KBM-7 (cell line): ENCODE data around the gene GIT1.

Source experiments
- DNase-seq: peaks from one replicate; pipeline ENCODE4 v3.0.0-alpha.2; 2015
- in situ Hi-C: fragments of 300-500 bp; cut with MboI; formaldehyde crosslinking; loops from 2 replicates; pipeline ENCODE4 v1.14.3; 2020; ENCODE audit warnings: low sequenced_read_pairs, low pct_unique_long_range_greater_than_20kb, mixed read lengths

The GIT1 gene

DNA sequence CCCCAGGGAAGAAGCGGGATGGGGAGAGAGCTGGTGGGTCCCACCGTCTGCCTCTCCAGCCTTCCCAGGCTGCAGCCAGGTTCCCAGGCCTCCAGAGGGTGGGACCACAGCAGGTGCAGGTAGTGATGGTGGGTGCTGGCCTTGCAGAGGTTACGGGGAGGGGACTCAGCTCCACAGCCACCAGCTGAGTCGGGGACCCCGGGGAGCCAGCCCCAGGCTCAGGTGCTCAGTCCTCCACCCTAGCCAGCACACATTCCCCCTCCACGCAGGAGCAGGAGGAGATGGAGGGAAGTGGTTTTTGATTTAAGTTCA, 15.9 kb downstream of the GIT1 start:
- no peak for DNase-seq
- in situ Hi-C loops = loop anchor here (25.0 kb wide), 1 partner anchor 436 kb away; no protein-coding TSS in a partner anchor

DNA sequence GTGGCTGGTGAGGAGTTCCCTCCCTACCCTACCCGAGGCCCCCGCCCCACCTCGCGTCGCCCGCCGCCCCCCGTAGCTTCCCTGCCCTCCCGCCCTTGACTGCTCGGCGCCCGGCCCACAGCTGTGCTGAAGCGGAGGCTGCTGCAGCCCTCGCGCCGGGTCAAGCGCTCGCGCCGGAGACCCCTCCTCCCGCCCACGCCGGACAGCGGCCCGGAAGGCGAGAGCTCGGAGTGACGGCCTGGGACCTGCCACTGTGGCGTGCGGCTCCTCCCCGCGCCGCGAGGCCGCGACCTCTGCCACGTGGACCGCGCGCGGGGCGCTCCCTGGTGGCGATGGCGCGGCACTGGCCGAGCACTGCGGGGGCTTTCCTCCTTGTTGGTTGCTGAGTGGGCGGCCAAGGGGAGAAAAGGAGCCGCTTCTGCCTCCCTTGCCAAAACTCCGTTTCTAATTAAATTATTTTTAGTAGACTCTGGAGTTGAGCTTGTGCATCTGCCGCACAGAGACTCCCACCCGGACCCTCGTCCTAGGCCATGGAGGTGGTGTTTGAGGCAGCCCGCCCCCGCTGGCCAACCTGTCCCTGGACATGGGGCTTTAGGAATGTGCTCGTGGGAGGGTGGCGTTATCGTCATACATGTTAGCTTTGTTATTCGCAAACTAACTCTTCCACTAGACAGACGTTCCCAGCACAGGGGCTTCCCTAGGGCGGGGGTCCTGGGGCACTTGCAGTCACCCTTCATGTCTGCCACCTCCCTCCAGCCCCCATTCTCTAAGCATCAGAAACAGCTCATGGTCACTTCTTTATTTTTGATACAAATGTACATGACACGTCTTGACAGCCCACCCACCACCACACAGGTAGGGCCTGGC, 16.5 kb downstream of the GIT1 start:
- no peak for DNase-seq
- in situ Hi-C loops = loop anchor here (25.0 kb wide), 1 partner anchor 436 kb away; no protein-coding TSS in a partner anchor

DNA sequence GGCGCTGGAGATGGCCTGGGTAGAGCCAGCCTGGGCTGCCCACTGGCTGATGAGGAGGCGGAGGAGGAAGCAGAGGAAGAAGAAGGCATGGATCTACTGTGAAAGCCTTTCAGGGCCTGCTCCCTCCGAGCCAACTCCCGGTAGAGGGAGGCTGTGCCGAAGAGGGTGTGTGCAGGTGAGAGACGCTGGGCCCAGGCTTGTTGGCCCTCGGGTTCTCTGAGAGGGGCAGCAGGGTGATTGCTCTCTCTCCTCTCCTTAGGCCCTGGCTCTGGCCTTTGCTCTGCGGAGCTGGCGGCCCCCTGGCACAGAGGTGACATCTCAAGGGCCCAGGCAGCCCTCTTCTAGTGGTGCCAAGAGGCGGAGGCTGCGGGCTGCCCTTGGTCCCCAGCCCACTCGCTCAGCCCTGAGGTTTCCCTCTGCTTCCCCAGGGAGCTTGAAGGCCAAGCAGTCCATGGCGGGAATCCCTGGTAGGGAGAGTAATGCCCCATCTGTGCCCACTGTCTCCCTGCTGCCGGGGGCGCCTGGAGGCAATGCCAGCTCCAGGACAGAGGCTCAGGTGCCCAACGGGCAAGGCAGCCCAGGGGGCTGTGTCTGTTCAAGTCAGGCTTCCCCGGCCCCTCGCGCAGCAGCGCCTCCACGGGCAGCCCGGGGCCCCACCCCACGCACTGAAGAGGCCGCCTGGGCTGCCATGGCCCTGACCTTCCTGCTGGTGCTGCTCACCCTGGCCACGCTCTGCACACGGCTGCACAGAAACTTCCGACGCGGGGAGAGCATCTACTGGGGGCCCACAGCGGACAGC, 17.4 kb downstream of the GIT1 start:
- no peak for DNase-seq
- in situ Hi-C loops = loop anchor here (25.0 kb wide), 1 partner anchor 435 kb away; no protein-coding TSS in a partner anchor

DNA sequence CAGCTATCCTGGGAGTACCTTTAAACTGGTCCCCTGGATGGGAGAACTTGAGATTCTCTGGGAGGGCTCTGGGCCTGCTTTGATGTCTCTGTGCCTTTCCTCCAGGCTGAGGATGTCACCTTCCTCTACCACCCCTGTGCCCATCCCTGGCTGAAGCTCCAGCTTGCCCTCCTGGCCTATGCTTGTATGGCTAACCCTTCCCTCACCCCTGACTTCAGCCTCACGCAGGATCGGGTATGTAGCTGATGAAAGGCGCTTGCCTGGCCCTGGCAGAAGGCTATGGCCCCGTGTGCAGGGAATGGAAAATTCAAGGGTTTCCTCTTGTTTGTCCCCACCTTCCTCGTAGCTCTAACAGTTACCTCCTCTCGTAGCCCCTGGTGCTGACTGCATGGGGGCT, 18.0 kb downstream of the GIT1 start:
- in situ Hi-C loops = loop anchor here (25.0 kb wide), 1 partner anchor 434 kb away; no protein-coding TSS in a partner anchor
- DNase-seq = no peak

DNA sequence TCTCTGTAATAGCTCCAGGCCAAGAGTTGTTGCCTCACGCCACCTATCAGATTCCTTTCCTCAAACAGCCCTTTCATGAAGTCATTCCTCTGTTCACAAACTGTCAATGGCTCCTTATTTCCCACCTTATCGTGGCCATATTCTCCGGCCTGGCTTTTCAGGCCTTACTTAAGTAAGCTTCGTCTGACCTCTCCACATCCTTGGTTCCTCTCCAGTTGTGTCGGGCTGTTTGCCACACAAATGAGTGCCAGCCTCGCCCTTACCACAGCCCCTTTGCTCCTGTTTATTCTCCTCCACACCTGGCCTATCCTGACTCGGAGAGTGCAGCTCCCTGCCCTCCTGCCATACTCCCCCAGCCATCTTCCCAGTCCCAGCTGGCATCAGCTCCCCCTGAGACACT, 18.9 kb downstream of the GIT1 start:
- DNase-seq = no peak
- in situ Hi-C loops = loop anchor here (25.0 kb wide), 1 partner anchor 433 kb away; no protein-coding TSS in a partner anchor

DNA sequence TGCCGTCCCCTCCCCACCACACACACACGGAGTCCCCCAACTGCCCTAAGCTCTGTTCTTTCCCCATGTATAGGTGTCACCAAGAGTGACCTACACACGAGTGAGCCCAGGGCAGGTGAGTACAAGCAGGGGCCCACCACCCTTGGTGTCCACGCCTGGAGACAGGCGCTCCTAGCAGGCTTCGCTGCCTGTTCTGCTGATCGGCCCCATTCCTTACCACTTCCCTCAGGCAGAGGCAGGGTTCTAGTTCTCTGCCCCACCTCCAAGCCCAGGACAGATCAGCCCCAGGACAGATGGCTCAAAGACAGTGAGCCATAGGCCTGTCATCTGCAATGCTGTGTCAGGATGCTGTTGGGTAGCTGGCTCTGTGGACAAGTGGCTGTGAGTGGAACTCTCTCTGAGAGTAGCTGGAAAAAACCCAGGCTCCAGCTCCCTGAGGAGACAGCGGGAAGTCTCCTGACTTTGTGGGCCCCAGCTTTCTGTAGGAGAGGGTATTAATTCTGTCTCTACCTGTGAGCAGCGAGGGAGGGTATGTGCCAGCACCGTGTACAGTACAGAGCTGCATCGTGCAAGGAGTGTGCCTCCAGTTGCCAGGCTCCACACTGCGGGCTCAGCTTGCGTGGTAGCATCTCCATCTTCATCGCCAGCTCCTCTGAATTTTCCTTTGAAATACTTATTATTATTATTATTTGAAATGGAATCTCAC, 20.1 kb downstream of the GIT1 start:
- in situ Hi-C loops = loop anchor here (25.0 kb wide), 1 partner anchor 432 kb away; no protein-coding TSS in a partner anchor
- no peak for DNase-seq

DNA sequence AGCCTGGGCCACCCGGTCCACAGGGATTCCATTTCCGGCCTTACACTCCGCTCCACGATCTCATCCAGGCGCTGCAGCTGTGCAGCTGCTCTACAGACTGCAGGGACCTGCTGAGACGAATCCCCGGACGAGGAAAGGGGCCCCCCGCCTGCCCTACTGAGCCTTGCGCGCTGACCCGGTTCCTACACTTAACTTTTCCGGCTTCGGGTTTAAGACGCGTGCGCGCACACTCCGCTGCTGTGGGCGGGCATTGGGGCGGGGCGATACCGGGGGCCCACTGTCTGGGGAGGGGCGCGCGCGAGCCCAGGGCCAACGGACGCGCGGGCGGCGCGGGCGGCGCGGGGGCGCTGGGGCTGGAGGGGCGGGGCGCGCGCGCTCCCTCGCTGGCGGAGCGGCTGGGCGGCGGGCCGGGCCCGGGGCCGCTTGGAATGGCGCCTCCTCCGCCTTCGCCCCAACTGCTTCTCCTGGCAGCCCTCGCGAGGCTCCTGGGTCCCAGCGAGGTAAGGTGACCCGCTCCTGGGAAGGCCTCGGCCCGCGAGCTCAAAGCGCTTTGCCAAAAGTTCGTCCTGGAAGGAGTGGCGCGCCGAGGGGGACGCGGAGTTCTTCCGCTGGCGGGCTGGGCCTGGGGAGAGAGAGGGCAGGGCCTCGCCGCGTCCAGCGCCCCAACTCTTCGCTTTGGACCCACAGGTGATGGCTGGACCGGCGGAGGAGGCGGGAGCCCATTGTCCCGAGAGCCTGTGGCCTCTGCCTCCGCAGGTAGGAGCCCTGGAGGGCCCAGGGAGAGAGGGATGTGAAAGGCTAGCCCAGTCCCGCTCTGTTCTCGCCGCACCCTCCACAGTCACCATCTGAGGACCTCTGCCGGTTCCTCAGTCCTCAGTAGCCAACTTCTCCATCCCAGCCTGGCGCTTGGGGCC, 20.9 kb downstream of the GIT1 start, which contains the start of gene TP53I13:
Gene TP53I13, plus strand, starts transcription at position 371 of the 914 bp plus-strand sequence. Its CDS starts 58 bp downstream, at position 429.
- peak; percentile 79 for DNase-seq
- in situ Hi-C loops = loop anchor here (25.0 kb wide), 1 partner anchor 431 kb away; no protein-coding TSS in a partner anchor

DNA sequence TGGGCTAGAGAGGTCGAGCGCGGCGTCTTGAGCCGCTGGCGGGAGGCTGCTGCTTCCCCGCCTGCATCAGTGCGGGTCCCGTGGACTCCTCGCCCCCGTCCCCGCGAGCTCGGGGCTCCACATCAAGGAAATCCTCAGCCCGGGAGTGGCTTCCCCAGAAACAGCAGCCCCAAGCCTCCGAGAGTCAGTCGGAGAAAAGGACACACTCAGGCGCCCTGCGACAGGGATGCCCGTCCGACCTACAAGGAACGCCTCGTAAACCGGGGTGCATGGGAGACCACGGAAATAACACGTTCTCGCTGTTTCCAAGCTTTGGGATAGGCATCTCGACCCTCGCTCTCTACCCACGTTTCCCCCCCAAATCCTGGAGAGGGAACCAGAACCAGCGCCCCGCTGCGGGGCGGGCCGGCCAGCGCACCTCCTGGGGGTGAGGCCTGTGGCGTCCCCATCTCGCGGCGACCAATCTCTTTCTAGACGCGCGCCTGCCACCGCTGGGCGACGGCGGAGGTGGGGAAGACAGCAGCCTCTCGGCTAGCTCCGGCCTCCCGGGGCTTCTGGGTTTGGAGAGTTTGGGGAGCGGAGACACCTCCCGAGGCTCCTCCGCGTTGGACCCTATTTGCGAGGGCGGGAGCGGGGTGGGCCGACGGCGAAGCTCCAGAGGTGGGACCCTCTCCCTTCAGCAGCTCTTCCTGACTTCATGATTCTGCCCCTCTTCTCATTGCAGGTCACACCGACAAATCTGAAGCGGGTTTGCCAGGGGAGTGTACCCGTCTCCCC, 21.7 kb downstream of the GIT1 start:
- in situ Hi-C loops = loop anchor here (25.0 kb wide), 1 partner anchor 430 kb away; no protein-coding TSS in a partner anchor
- DNase-seq = peak; percentile 78

DNA sequence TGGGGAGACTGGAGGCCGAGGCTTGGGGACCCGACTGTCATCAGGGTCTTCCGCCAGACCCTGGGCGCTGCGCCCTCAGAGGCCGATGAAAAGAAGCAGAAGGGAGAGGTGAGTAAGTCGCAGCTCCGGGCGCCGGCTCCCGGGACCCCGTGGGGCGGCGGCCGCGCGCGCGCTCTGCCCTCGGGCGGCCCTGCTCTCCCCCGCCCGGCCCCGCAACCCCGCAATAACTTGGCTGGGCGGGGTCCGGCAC, 22.2 kb downstream of the GIT1 start:
- DNase-seq = no peak
- in situ Hi-C loops = loop anchor here (25.0 kb wide), 1 partner anchor 430 kb away; no protein-coding TSS in a partner anchor

DNA sequence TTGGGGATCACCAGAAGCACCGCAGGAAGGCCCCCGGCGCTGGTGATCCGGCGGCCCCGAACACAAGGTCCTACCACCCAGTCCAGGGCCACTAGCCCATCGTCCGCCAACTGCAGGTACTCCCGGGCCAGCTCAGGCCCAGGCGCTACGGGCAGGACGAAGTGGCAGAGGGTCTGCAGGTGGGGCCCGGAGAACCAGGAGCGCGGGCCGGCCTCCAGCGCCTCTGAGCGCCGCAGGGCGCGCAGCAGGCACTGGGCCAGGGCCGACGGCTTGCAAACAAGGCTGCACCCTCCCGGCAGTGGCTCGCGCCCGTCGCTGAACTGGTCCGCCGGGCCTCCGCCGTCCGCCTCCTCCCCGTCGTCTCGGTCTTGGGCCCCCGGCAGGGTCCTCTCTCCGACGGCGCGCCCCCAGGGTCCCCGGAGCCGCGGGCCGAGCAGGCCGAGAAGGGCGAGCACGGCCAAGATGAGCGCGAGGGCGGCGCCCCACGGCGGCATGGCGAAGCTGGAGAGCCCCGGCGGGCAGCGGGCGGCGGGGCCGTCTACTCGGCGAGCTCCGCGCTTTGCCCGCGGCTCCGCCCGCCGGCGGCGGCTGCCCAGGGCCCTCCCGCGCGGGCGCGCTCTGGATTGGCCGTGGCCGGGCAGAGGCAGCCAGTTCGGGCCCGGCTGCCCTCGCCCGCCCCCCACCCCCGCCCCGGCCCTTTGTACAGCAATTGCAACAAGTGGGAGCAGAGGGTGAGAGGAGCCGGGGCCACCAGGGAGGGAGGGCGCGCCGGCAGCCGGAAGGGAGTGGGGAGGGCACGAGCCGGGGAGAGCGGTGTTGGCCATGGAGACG, 22.8 kb downstream of the GIT1 start, which contains the start of gene ABHD15:
Gene ABHD15, minus strand, starts transcription at position 565 of the 831 bp plus-strand sequence. Its CDS starts 71 bp downstream, at position 494.
- peak; percentile 67 for DNase-seq
- in situ Hi-C loops = loop anchor here (25.0 kb wide), 1 partner anchor 429 kb away; no protein-coding TSS in a partner anchor

DNA sequence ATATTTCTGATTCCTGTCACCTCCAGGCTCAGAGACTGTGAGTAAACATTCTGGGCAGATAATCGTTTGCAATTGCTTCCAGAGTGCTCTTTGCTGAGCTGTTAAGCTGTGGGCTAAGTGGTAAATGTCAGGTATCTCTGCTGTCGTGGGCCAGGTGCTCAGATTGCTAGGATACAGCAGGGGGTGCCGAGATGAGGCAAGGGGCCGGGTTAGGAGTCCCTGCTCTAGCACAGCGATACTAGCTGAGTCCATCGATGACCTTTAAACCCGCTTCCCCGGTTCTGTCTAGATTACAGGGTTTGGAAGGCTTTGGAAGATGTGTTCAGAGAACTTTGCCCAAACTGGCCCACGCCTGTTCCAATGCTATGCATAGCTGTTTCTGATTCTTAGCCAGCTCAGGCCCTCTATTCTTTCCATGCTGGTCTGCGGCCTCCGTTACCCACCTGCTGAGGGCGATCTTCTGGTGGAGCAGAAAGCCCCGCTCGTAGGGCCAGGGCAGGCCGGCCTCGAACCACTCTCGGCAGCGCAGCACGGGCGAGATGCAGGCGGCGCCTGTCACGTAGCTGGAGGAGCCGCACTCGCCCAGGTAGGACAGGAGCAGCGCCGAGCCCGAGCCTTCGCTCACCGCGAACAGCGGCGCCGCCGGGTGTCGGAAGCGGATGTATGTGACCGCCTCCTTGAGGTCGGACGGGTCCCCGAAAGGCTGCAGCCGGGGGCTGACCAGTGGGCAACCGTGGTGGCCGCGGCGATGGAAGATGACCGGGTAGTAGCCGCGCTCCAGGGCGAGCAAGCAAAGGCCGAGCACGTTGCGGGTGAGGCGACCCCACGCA, 23.6 kb downstream of the GIT1 start:
- DNase-seq = peak; percentile 67
- in situ Hi-C loops = loop anchor here (25.0 kb wide), 1 partner anchor 429 kb away; no protein-coding TSS in a partner anchor

DNA sequence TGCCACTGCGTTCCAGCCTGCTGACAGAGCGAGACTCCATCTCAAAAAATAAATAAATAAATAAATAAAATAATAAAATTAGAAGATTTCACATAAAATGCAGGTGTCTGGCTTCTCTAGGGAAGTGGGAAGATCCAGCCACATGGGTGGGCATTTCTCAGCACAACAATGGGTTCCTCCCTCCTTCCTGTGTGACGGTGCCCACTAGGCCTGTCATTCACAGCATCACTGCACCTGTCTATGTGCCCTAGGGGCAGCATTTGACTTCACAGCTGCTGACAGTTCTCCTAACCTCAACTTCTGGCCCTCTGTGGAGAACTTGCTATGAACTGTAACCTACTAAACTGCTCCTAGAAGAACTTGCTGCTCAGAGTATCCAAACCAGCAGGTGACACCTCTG, 25.6 kb downstream of the GIT1 start:
- in situ Hi-C loops = loop anchor here (25.0 kb wide), 1 partner anchor 427 kb away; no protein-coding TSS in a partner anchor
- no peak for DNase-seq

DNA sequence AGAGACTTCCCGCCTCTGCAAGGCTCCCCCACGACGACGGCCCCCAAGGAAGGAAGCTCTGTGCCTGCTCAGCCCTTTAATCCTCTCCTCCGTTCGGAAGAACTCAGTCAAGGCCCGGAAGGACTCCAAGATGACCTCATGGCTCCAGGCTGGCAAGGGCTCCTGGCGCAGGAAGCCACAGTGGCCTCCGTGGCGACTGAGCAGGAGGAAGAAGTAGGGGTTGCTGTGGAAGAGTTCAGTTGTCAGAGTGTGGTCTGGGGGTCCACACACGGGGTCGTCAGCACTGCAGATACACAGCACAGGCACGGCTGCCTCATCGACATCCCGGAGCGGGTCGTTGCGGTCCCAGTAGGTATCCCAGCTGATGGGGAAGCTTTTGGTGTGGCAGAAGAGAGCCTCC, 26.8 kb downstream of the GIT1 start:
- DNase-seq = no peak
- in situ Hi-C loops = loop anchor here (25.0 kb wide), 1 partner anchor 425 kb away; no protein-coding TSS in a partner anchor

DNA sequence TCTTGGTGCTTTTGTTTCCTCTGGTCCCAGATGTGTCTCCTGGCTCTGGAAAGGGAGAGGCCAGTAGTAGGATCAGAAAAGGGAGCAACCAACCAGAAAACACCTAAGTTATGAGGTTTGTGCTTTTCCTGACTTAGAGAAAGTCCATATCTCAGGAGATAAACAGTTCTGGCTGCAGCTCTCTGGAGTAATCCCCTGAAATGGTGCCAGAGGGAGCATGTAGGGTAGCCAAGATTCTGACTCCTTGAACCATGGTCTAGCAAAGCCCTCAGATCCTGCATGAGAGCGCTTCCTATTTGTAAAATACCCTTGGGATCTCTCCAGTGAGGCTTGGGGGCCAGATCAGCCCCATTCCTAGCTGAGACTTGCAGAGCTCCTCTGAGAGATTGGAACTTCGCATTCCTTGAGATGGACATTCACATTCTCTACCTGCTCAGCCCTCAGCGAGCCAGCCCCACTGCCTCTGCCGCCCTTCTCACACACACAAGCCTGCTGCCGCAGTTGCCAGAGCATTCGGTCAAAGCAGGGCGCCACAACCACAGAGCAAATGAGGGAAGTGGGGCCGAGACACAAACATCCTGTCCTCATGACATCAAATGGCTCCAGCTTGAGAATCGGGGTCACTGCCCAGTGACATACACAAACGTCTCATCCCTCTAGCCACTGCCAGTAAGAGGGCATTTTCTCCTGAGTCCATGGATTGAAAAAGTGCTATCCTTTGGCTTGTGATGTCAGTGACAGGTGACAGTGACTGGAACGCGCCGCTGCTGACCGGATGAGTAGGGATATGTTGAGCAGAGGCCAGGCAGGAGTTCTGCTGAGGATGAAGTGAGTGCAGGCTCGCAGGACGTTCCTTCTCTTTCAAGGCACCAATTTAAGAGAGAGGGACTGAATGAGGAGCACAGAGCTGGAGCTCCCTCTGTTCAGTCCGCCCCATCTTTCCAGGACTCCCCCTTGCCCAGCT, 27.6 kb downstream of the GIT1 start:
- in situ Hi-C loops = loop anchor here (25.0 kb wide), 1 partner anchor 425 kb away; no protein-coding TSS in a partner anchor
- DNase-seq = peak; percentile 32
